B cell (primary cell): ENCODE data around the gene ZKSCAN2.

Experiments
- CTCF ChIP-seq: fragments of 200-600 bp; IDR thresholded peaks from one replicate; pipeline ENCODE4 v1.8.0; 2022; ENCODE audit warnings: antibody characterized with exemption, mild to moderate bottlenecking
- EZH2 ChIP-seq: IDR thresholded peaks from 2 replicates; pipeline ENCODE4 v1.6.1; 2012; ENCODE audit warnings: borderline replicate concordance, low read depth, mild to moderate bottlenecking, moderate library complexity, low read length; ENCODE audit not compliant: insufficient read depth, poor library complexity, severe bottlenecking

- TF ChIP-seq EZH2 (no peak), CTCF (no peak)
Observed at GRCh38 chr16:25264597-25264996, 7.0 kb upstream of the ZKSCAN2 start.
